ENCODE measurements around the gene MTARC1.

MTARC1 gene

DNA sequence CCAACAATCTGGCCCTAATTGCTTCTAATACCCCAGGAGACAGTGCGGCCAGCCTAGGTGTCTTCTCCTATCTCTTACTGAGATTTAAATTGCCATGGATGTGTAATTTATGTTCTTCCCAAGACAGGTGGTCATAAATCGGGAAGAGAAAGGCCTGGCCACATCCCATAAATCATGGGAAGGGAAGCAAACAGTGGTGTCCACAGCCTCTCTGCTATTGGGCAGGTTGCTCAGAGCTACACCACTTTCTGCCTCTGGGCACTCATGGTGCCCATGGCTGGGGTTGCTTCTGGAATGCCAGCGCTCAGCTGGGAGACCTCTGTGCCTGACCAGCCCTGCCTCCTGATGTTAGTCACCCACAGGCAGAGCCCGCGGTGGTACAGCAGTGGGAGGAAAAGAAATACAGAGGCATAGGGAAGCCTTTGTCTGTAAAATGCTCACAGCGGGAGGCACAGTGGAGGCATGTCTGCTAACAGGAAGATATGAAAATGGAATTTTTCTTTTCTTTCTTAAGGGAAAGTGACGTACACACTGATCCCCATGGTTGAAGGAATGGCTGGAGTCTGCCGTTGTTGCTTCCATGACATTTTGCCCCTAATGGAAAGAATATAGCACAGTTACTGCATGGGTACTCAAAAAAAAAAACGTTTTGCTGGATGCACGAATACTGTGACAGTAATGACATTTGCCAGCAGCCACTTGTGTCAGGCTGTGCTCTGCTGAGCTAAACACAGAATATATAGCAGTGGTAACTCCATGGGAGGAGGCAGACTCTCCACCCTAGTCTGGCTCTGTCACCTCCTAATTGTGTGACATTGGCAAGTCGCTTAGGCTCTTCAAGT is 21.9 kb downstream of the MTARC1 start:
- no peak for DNase-seq

DNA sequence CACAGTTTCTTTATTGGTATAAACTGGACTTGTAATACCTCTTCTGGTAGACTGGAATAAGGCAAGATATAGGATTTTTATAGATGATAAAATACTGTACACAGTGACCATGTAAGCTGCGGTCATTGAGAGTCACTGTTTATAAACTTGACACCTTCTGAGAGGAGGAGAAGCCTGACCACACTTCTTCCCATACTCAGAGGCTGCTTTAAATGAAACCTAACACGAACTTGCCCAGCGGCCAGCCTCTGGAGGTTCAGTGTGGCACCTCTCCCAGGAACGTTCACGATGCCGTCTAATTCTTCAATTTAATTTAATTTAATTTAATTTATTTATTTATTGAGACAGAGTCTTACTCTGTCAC is 22.5 kb downstream of the MTARC1 start:
- DNase-seq: no peak

DNA sequence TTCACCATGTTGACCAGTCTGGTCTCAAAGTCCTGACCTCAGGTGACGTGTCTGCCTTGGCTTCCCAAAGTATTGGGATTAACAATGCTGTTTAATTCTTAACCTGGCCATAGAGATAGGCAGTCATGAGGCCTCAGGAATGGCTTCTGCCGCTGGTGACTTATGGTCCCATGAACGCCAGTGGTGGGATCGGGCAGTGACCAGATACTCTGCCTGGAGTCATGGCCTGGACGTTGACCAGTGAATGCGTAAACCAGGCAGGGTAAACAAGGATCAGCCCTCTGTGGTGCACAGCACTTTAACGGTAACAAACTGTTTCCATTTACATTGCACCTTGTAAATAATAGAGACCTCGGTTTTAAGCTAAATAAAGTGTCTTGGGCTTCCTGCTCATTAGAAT is 23.0 kb downstream of the MTARC1 start:
- no peak for DNase-seq

DNA sequence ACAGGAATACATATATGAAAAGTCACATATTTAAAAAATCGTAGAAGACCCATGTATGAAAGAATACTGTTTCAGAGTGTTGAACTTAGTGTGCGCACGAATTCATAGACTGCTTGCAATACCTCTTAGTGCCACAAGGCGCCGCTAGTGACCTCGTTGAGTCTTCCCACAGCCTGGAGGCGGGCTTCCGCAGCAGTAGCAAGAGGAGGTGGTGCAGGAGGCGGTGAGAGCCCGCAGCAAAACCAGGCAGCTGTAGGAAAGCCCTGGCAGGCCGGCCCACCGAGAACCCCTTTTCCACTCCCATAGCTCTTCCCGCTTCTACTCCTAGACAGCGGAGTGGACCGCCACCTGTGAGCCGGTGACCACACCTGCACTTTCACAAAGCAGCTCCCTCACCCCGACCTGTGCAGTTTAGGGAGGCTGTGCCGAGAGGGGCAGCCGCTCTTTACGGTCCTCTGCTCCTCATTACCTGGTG is 23.5 kb downstream of the MTARC1 start:
- DNase-seq: peak; percentile 29

DNA sequence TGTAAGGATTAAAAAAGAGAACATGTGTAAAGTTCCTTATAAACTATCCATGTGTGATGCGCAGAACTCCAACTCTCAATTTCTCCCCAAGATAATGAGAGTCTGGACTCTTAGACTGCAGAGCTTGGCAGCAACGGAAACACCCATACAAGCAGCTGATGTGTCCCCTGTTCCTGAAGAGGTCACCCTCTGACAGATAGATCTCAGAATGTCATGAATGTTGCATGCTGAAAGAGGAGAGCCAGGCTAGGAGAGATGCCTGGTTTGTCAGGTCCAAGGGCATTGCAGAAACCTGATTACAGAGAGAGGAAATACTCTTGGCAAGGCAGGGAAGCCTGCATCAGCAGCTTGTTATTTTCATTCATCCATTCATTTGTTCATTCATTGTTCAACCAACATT is 24.2 kb downstream of the MTARC1 start:
- DNase-seq: no peak

DNA sequence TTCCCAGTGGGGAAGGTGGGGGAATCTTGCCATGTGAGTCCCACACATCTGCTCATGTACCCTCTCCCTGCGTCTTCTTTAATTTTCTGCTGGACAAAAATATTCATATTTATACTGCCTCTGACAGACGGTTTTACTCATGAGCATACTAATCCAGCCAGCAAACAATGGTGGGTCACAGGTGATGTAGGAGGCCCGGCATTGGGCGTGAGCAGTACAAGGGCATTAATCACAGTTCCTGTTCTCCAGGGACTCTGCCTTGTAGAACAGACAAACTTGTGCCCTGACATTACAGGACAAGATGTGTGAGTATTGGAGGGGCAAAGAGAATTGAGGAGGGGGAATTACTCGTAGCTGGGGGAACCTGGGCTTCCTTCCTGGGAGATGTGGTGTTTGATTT is 25.0 kb downstream of the MTARC1 start:
- no peak for DNase-seq

DNA sequence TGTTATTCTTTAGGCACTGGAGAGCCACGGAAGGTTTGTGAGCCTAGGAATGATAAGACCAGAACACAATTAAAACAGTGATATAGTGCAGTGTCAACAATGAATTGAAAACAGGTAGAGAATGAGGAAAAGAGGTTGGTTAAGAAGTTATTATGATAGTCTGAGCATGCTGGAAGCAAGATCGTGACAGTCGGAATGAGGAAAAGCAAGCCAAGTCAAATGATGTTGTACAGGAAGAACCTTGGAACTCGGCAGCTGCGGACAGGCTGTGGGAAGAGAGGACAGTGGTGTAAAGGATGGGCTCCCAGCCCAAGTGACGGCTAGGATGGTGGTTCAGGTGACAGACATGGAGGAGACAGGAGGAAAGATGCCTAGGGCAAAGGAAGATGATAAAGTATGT is 25.6 kb downstream of the MTARC1 start:
- DNase-seq: no peak

DNA sequence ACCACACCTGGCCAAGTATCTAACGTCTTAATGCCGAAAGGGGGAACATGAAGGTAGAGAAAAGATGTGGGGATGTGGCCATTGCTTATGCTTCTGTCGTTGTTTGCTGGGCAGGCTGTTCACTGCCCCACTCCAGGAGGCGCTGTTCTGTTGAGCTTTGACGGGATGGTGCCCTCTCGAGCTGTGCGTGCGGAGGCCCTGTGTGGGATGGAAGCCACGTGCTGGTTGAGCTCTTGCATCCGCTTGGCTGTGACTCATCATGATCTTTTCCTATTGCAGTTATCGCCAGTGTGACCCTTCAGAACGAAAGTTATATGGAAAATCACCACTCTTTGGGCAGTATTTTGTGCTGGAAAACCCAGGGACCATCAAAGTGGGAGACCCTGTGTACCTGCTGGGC is 26.3 kb downstream of the MTARC1 start:
- no peak for DNase-seq

DNA sequence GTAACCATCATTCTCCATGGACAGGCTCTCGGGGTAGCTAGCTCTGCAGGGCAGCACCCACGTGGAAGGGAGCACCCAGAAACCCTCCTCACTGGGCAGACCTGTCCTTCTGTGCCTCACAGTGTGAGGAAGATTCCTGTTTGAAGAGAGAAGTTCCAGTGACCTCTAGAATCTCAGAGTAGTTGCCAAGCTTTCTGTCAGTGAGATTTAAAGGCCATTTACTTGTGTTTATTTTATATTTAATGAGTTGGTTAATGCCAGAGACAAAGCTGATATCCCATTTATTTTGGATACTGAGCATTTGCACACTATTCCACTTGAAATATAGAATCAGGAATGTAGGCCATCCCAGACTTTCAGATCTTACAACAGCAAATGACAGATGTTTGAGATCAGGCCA is 28.7 kb downstream of the MTARC1 start:
- DNase-seq: no peak

DNA sequence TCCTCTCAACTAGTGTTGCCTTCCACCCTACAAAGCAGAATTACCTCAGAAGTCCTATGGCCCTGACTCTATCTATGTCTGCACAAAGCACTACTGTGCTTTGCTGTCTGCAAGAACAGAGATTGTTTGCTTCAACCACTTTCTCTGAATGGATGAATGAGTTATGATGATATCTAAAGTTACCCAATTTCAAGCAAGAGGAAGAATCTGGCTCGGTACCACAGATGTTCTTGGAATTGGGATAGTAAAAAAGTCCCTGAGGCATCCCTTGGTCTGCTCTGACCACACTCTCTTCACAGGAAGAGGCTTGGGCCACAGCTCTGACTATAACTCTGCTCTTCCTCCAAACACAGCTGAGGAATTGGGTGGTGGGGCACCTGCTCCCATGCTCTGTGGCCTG is 31.2 kb downstream of the MTARC1 start:
- no peak for DNase-seq

DNA sequence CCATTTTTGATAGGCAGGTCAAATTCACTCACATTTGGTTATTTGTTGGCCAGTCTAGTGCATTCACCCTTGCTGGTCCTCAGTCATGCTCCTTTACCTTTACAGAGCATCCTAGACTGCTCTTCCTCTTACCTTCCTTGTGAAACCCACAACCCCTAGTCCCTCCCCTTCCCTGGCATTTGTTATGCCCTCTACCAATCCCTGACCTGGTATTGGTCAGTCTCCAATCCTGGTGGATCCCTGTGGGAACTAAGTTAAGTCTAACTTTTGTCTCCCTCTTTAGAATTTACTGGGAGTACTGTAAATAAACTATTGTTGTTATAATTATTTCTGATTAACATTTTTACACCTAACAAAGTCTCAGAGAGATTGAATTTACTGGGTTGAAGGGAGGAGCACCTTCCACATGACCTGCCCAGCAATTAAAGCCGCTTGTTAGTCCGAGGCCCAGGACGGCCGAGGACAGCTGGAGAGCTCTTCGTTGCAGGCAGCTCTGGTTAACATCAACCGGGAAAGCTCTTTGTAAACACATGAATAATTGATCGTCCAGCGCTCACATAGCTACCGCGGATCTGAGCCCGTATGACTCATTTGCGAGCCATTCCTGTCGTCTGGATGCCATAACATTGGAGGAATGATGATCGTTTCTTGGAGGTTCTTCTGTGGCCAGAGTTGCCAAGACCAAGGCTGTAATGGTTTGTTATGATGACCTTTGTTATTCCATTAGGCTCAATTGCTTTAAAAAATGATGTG is 31.9 kb downstream of the MTARC1 start:
- no peak for DNase-seq

DNA sequence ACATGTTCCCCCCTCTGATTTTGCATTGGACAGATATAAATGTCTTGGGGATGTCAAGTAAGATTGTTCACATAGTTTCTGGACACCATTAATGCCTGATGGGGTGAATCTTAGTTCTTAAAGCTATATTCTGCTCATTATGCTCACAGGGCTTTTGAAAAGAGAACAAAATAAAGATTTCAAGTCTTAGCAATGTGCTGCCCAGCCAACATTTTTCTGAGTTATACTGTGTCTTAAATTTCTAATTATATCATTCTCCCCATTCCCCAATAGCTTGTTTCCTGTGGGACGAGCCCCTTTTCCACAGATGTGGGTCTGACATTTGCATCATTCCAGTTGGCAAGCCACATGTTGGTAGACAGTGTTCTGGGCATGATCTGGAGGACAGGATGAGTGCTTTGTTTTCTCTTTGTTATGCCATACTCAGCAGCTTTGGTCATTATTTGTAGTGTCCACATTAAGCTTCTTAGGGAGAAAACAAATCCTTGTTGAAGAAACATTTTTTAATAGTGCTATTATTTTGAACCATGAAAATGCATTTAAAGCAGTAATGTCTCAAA is 32.8 kb downstream of the MTARC1 start:
- no peak for DNase-seq

DNA sequence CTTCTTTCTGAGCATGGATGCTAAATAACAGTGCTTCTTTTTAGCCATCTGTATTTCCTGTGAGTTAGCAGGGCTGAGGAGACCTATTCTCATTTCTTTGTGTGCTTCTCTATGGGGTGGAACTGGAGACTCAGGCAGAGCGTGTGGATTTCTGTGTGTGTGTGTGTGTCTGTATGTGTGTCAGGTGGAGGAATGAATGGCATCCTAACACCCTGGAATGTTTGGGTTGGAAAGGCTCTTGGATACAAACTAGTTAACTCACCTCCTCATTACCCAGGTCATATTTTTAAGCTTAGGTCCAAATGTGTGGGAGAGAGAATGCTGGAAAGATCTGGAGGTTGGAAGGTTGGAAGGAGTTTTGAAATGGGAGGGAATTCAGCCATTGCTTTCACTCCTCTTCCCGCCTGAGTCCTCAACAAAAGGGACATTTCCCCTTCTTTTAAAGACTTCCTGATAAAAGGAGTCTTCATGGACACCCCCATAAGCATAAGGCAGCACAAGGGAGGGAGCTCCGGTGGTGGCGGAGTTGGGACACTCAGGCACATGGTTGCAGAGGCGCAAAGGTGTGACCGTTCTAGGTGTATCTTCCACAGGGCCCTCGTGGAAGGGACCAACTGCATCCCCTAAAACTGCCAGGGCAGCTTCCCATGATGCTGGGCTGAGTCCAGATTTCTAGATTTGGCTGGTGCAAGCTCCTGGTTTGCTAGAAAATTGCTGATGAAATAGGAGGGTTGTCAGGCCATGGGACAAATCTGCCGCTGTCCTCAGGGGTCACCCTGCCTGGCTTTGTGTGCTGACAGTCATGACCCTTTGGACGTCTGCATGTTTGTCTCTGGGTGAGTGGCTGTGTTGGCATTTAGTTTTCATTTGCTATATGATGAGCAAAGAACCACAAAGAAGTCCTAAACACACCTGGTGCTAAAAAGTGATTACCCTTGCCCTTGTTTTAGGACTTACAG is 37.6 kb downstream of the MTARC1 start:
- DNase-seq: no peak

DNA sequence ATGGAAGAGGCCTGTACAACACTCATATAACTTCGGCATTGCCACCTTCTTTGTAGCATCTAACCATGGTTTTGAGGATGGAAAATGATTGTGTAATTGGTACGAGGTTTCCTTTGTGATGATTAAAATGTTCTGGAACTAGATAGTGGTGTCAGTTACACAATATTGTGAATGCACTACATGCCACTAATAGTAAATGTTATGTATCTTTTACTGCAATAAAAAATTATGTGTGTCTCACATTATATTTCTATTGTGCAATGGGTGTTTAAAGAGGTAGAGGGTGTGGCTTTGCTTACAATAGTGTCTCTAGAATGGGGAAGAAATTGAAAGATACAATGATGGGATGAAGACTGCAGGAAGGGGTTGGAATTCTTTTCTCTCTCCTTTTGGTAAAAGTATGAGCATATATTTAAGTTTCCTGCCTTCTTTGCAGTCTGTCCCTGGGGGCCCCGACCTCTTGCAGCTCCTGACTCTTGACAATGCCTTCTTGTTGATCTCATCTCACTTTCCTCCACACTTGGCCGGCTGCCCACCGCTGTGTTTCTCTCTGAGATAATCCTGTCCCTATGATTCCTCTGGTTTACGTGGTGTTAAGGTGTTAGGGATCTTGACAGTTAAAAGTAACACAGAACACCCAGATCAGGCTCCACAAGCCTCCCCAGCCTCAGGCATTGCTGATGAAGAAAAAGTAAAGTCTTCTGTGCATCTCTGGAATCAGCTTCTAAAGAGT is 39.3 kb downstream of the MTARC1 start:
- DNase-seq: no peak

DNA sequence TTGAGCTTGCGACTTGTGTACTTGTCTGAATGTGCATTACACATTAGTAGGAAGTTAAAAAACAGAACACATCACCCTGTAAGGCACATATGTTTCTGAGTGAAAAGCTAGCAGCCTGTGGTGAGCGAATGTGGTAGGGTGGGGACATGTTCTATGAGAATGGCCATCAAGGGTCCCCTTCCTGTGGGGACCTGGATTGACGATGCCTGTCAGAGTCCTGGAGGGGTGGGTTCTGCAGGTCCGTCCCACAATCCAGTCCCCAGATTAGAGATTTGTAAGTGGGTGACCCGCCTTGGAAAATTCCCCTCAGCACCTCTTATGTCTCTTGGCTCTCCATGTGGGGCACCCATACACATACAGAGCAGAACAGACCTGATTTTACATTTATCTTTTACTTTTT is 40.0 kb downstream of the MTARC1 start:
- DNase-seq: no peak

DNA sequence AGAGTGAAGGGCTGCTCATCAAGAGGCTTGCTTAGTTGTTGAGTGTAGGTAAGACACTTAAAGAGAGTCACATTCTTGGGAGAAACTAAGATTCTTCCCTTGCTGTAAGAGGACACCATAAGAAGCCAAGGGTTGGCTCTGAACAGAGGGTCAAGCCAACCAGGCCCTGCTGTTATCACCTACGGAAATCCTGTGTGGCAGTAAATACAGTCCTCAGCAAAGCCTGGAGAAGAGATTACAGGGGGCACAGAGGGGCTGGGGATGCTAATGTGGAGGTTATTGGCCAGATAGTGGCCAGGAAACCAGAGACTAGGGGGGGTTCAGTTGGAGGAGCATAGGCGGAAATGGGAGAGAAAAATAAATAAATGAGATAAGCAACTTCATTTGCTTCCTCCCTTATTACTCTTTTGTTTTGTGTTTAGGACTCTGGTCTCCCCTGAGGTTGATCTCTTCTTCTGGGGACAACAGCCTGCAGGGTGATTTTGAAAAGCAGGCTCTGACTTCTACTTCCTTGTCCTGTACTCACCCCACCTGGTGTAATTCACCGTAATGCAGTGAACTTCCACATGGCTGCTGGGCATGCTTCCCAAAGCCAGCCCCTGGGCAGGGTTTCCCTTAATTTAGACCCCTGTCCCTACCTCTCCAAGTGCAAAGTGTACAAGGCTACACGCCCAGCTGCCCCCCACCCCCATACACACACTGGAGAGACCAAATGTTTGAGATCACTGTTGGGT is 40.9 kb downstream of the MTARC1 start:
- no peak for DNase-seq

DNA sequence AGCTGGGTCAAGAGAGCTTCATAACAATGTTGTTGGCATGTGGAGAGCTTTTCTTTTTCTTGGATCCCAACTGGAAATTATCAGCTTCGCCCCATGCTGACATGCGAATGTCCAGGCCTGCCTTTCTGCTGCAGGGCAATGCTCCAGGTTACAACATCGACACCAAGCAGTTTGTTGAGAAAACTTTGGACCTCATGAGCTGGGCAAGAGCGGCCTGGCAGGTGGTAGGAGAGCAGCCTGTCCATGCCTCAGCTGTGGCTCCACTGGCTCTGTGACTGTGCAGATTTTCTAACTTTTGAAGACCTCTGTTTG is 41.4 kb downstream of the MTARC1 start:
- no peak for DNase-seq

DNA sequence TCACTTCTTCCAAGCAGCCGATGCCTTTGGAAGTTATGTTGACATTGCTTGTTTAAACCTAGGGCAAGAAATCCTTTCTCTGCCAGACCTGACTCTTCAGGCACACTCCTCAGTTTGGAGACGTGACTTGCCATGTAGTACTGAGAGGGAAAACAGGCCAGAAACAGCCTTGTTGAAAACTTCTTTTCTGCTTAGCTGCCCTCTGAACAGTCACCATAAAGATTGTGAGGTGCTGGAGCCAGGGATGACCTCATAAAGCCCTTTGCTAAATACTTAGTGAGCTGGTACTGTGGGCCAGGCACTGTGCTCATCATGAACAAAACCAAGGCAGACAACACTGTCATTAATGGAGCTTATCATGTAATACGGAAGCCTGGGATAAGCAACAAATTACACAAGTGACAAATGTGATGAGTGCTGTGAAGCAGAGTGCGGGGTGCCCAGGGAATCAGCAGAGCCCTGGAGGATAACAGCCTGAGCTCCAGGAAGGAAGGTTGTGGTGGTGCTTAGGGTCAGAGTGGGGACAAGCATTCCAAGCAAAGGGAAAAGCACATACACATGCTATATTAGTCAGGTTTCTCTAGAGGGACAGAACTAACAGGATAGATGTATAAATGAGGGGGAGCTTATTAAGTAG is 42.4 kb downstream of the MTARC1 start:
- no peak for DNase-seq

DNA sequence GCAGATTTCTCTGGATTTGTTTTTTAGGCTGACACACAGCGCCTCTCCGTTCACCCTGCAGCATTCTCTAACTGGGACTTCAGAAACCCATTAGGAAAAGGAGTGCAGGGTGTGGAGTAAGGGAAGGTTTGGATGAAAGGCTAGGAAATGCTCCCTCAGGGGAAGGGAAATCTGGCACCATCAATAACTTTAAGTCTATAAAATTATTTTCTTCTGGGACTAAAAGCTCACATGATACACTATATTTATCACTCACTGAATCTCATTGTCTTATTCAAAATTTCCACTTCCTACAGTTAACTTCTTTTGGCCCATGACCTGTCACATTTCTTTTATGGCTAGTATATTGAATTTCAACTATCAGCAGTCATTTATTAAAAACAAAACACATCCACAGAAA is 46.7 kb downstream of the MTARC1 start:
- DNase-seq: no peak

DNA sequence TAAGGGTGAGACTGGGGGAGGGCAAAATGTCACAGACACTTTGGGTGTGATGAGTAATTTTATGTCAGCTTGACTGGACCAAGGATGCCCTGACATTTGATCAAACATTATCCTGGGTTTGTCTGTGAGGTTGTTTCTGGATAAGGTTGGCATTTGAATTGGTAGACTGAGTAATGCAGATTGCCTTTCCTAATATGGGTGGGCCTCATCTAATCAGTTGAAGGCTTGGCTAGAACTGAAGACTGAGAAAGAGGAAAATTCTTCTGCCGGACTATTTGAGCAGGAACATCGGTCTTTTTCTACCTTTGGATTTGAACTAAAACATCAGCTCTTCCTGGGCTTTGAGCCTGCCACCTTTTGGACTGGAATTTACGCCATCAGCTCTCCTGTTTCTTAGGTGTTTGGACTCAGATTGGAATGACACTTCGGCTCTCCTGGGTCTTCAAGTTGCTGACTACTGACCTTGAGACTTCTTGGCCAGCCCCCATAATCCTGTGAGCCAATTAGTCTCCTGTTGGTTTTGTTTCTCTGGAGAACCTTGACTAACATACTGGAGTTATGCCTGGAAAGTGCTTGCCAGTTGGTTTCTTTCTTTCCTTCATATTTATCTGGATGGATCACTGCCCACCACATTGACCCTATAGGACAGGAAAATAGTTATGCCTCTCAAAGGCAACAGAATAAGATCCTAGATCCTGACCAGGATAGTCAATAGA is 47.6 kb downstream of the MTARC1 start:
- no peak for DNase-seq

Data from NCI-H510A treated with DMSO at 0.1 percent for 48 hours (cell line).